Keratinocyte (primary cell): ENCODE data around the gene ASTL. TPM values are rescaled to one million over a fixed set of nuclear protein-coding genes. Genes with fewer than 3 reads are reported as not detected.

Source experiments
- DNase-seq: peaks from one replicate; pipeline ENCODE4 v3.0.0-alpha.2; 2011; ENCODE audit warnings: low read depth, missing footprints, low spot score
- FAIRE-seq: peaks from 2 replicates; lab custom pipeline; 2011; peaks lifted over from hg19 to GRCh38; lab: Jason Lieb, UNC
- H2AFZ ChIP-seq: 2 replicates; pipeline ENCODE4 v1.6.0; 2012; ENCODE audit warnings: low read length, control low read depth, inconsistent platforms; ENCODE audit not compliant: control insufficient read depth
- H3K27ac ChIP-seq: 2 replicates; pipeline ENCODE4 v1.5.1; 2011; ENCODE audit warnings: low read length; ENCODE audit not compliant: control insufficient read depth, insufficient read depth
- H3K27me3 ChIP-seq: 3 replicates; pipeline ENCODE4 v1.6.0; 2011; ENCODE audit warnings: low read length; ENCODE audit not compliant: control insufficient read depth, insufficient read depth; ENCODE audit errors: extremely low read depth
- H3K36me3 ChIP-seq, 2 experiments: 2 replicates in 1 of 2; 3 replicates in 1 of 2; pipeline ENCODE4 v1.5.1; 2011; ENCODE audit warnings: low read length in 2 of 2, mild to moderate bottlenecking in 1 of 2; ENCODE audit not compliant: control insufficient read depth in 2 of 2, insufficient read depth in 2 of 2; ENCODE audit errors: extremely low read depth in 1 of 2
- H3K4me1 ChIP-seq: 3 replicates; pipeline ENCODE4 v1.5.1; 2011; ENCODE audit warnings: low read length; ENCODE audit not compliant: control insufficient read depth, insufficient read depth; ENCODE audit errors: extremely low read depth
- H3K4me2 ChIP-seq: 3 replicates; pipeline ENCODE4 v1.6.0; 2011; ENCODE audit warnings: low read depth, low read length; ENCODE audit not compliant: control insufficient read depth, insufficient read depth; ENCODE audit errors: extremely low read depth
- H3K4me3 ChIP-seq, 3 experiments: fragments of 200-600 bp in 1 of 3; sonication (generic) in 1 of 3; 2 replicates in 2 of 3; 3 replicates in 1 of 3; pipeline ENCODE4 v1.5.1; 2011 to 2016; ENCODE audit warnings: low read length in 3 of 3, mild to moderate bottlenecking in 3 of 3, control low read depth in 2 of 3, inconsistent platforms in 1 of 3, low read depth in 1 of 3, mixed read lengths in 1 of 3, mixed run types in 1 of 3, moderate library complexity in 1 of 3; ENCODE audit not compliant: control insufficient read depth in 2 of 3, insufficient read depth in 2 of 3; ENCODE audit errors: extremely low read depth in 1 of 3
- H3K79me2 ChIP-seq: 2 replicates; pipeline ENCODE4 v1.6.0; 2012; ENCODE audit warnings: low read length; ENCODE audit not compliant: control insufficient read depth, insufficient read depth
- H3K9ac ChIP-seq: 3 replicates; pipeline ENCODE4 v1.6.0; 2011; ENCODE audit warnings: low read length; ENCODE audit not compliant: control insufficient read depth, insufficient read depth; ENCODE audit errors: extremely low read depth
- H3K9me1 ChIP-seq: 3 replicates; pipeline ENCODE4 v1.6.0; 2011; ENCODE audit warnings: low read length; ENCODE audit not compliant: control insufficient read depth, insufficient read depth; ENCODE audit errors: extremely low read depth
- H3K9me3 ChIP-seq: 2 replicates; pipeline ENCODE4 v1.5.1; 2012; ENCODE audit warnings: low read depth, low read length; ENCODE audit not compliant: control insufficient read depth
- H4K20me1 ChIP-seq: 3 replicates; pipeline ENCODE4 v1.6.0; 2011; ENCODE audit warnings: low read length; ENCODE audit not compliant: control insufficient read depth, insufficient read depth; ENCODE audit errors: extremely low read depth
- CTCF ChIP-seq, 3 experiments: IDR thresholded peaks in 1 of 3; conservative IDR thresholded peaks in 1 of 3; optimal IDR thresholded peaks in 1 of 3; 2 replicates in 2 of 3; 3 replicates in 1 of 3; pipeline versions ENCODE3 to v1.5.1; 2011; ENCODE audit warnings: low read length in 3 of 3, mild to moderate bottlenecking in 3 of 3, moderate library complexity in 2 of 3, control low read depth in 1 of 3, inconsistent platforms in 1 of 3; ENCODE audit not compliant: insufficient read depth in 2 of 3; ENCODE audit errors: extremely low read depth in 1 of 3
- EZH2 ChIP-seq: IDR thresholded peaks from one replicate; pipeline ENCODE4 v1.6.1; 2012; ENCODE audit warnings: inconsistent platforms, mild to moderate bottlenecking, low read length, moderate library complexity
- dilution Hi-C: fragments of 300-500 bp; cut with MboI; formaldehyde crosslinking; loops from one replicate; pipeline ENCODE4 v1.7.0; 2020; ENCODE audit warnings: low sequenced_read_pairs; ENCODE audit not compliant: extremely low pct_ligation_motif_present
- polyA plus RNA-seq, 5 experiments: library from polyadenylated mRNA; depleted of rRNA in 3 of 5; stranded (reverse) in 3 of 5; stranded (forward) in 1 of 5; unstranded in 1 of 5; fragments of >200 nt; gene quantifications; 1 replicate in 1 of 5; 2 replicates in 3 of 5; 3 replicates in 1 of 5; pipeline versions ENCODE4 v1.2.1 to v1.2.3, GENCODE V29; 2011 to 2012; ENCODE audit warnings: missing spikeins in 2 of 5, low read depth in 1 of 5, low replicate concordance in 1 of 5

The ASTL gene
- polyA plus RNA-seq, 1 donor (not counting 4 experiments of a cell fraction or from before 2014, with no cell fraction given) = not detected

GRCh38 chr2:96180521-96180920, 42.2 kb upstream of the ASTL start:
- FAIRE-seq = no peak
- no peak for TF ChIP-seq EZH2
- TF ChIP-seq CTCF (optimal IDR thresholded peaks at IDR 0.05 in 1 of 3, IDR thresholded peaks at IDR 0.05 in 1 of 3, conservative IDR thresholded peaks at IDR 0.05 in 1 of 3; ENCODE audit: extremely low read depth in 1 of 3, insufficient read depth in 2 of 3, low read length in 3 of 3) = no peak
- Histone ChIP-seq H3K27ac (no peak overlapping the region), H3K79me2 (no peaks in the 10 kb centered on the region), H3K9me3 (no peaks in the 10 kb centered on the region), H3K36me3 (peaks cover 12% of the 10 kb centered on the region in 2 experiments), H3K4me1 (no peaks in the 10 kb centered on the region), H3K9me1 (no peaks in the 10 kb centered on the region), H3K9ac (no peak overlapping the region), H2AFZ (no peak overlapping the region), H3K4me3 (no peak overlapping the region), H4K20me1 (no peaks in the 10 kb centered on the region), H3K4me2 (no peak overlapping the region), H3K27me3 (no peaks in the 10 kb centered on the region)
- dilution Hi-C loops = no loop called here
- DNase-seq = no peak

GRCh38 chr2:96180002-96180401, 41.7 kb upstream of the ASTL start:
- no peak for DNase-seq
- no peak for FAIRE-seq
- no peak overlapping the region for H3K27ac ChIP-seq
- dilution Hi-C loops = no loop called here
- no peak overlapping the region for H3K4me3 ChIP-seq
- no peaks in the 10 kb centered on the region for H3K9me3 ChIP-seq
- H3K4me1 ChIP-seq = no peaks in the 10 kb centered on the region
- H3K9ac ChIP-seq = no peak overlapping the region
- peaks cover 7 to 11% of the 10 kb centered on the region in 2 experiments for H3K36me3 ChIP-seq
- no peaks in the 10 kb centered on the region for H3K27me3 ChIP-seq
- no peak overlapping the region for H2AFZ ChIP-seq
- TF ChIP-seq EZH2 (no peak), CTCF (optimal IDR thresholded peaks at IDR 0.05 in 1 of 3, IDR thresholded peaks at IDR 0.05 in 1 of 3, conservative IDR thresholded peaks at IDR 0.05 in 1 of 3; ENCODE audit: extremely low read depth in 1 of 3, insufficient read depth in 2 of 3, low read length in 3 of 3) (no peak)
- H3K9me1 ChIP-seq = no peaks in the 10 kb centered on the region
- H3K79me2 ChIP-seq = no peaks in the 10 kb centered on the region
- no peak overlapping the region for H3K4me2 ChIP-seq
- no peaks in the 10 kb centered on the region for H4K20me1 ChIP-seq
